HepG2 (cell line): ENCODE results near the gene VPS4A. TPM values are rescaled to one million over a fixed set of nuclear protein-coding genes. Genes with fewer than 3 reads are reported as not detected.

ENCODE experiments used
- ATRX ChIP-seq: sonication (generic); formaldehyde crosslinking; IDR thresholded peaks from 2 replicates; pipeline ENCODE4 v1.4.0; 2020; ENCODE audit warnings: missing genetic modification reagents, borderline replicate concordance
- BORCS8-MEF2B ChIP-seq: sonication (generic); formaldehyde crosslinking; IDR thresholded peaks from 2 replicates; pipeline ENCODE4 v1.8.0; 2022; ENCODE audit warnings: mild to moderate bottlenecking, missing genetic modification reagents
- ESRRA ChIP-seq: sonication (generic); formaldehyde crosslinking; IDR thresholded peaks from 2 replicates; pipeline ENCODE4 v1.5.1; 2020; ENCODE audit warnings: mild to moderate bottlenecking, low read depth, missing genetic modification reagents
- HIVEP1 ChIP-seq: sonication (generic); formaldehyde crosslinking; IDR thresholded peaks from 2 replicates; pipeline ENCODE4 v1.4.0; 2020; ENCODE audit warnings: mild to moderate bottlenecking, missing genetic modification reagents
- HNRNPK ChIP-seq: fragments of 200-400 bp; formaldehyde crosslinking; IDR thresholded peaks from 2 replicates; pipeline ENCODE4 v1.6.1; 2018; ENCODE audit warnings: low read length, low read depth, moderate library complexity, mild to moderate bottlenecking; ENCODE audit not compliant: poor library complexity, severe bottlenecking
- KDM6A ChIP-seq: IDR thresholded peaks from 2 replicates; pipeline ENCODE4 v1.6.1; 2016; ENCODE audit warnings: low read depth
- KLF15 ChIP-seq: sonication (generic); formaldehyde crosslinking; IDR thresholded peaks from 2 replicates; pipeline ENCODE4 v1.8.1; 2023; ENCODE audit warnings: borderline replicate concordance, mild to moderate bottlenecking, inconsistent platforms, missing genetic modification reagents, mixed read lengths
- POLR2AphosphoS2 ChIP-seq: IDR thresholded peaks from 2 replicates; pipeline ENCODE4 v1.6.1; 2011; ENCODE audit warnings: low read depth, low read length, improper control_type of control experiment
- REL ChIP-seq: sonication (generic); formaldehyde crosslinking; conservative IDR thresholded peaks from 2 replicates; pipeline ENCODE4 v1.8.0; 2022; ENCODE audit warnings: mild to moderate bottlenecking, missing genetic modification reagents, moderate library complexity
- REPIN1 ChIP-seq: sonication (generic); formaldehyde crosslinking; IDR thresholded peaks from 2 replicates; pipeline ENCODE4 v1.8.0; 2022; ENCODE audit warnings: missing genetic modification reagents, low read depth, mild to moderate bottlenecking, borderline replicate concordance
- TARDBP ChIP-seq: sonication (generic); formaldehyde crosslinking; IDR thresholded peaks from 2 replicates; pipeline ENCODE4 v1.8.0; 2022; ENCODE audit warnings: mild to moderate bottlenecking, missing genetic modification reagents
- TBL1XR1 ChIP-seq: fragments of 150-350 bp; IDR thresholded peaks from 2 replicates; pipeline ENCODE4 v1.6.1; 2014; ENCODE audit warnings: borderline replicate concordance, low read length; ENCODE audit not compliant: partially characterized antibody
- TCF12 ChIP-seq, 2 experiments: fragments of 450-650 bp in 1 of 2; sonication (generic) in 1 of 2; formaldehyde crosslinking in 1 of 2; IDR thresholded peaks; 2 replicates each; pipeline versions ENCODE4 v1.6.1 to v1.8.0; 2017 to 2022; ENCODE audit warnings: antibody characterized with exemption in 1 of 2, mild to moderate bottlenecking in 1 of 2, missing genetic modification reagents in 1 of 2, moderate library complexity in 1 of 2
- ZBTB8A ChIP-seq: sonication (generic); formaldehyde crosslinking; IDR thresholded peaks from 2 replicates; pipeline ENCODE4 v1.4.0; 2020; ENCODE audit warnings: mild to moderate bottlenecking, low read depth, missing genetic modification reagents, borderline replicate concordance
- ZEB1 ChIP-seq: IDR thresholded peaks from 2 replicates; pipeline ENCODE4 v1.6.1; 2012; ENCODE audit warnings: mild to moderate bottlenecking, low read depth, inconsistent platforms; ENCODE audit not compliant: insufficient replicate concordance
- ZNF101 ChIP-seq: sonication (generic); formaldehyde crosslinking; IDR thresholded peaks from 2 replicates; pipeline ENCODE4 v1.4.0; 2020; ENCODE audit warnings: mild to moderate bottlenecking, low read depth, missing genetic modification reagents, borderline replicate concordance
- ZNF234 ChIP-seq: sonication (generic); formaldehyde crosslinking; conservative IDR thresholded peaks from 2 replicates; pipeline ENCODE4 v1.5.1; 2020; ENCODE audit warnings: mild to moderate bottlenecking, missing genetic modification reagents
- ZNF274 ChIP-seq: sonication (generic); formaldehyde crosslinking; IDR thresholded peaks from 2 replicates; pipeline ENCODE4 v1.5.1; 2020; ENCODE audit warnings: mild to moderate bottlenecking, missing genetic modification reagents
- ZNF335 ChIP-seq: sonication (generic); formaldehyde crosslinking; IDR thresholded peaks from 2 replicates; pipeline ENCODE4 v1.4.0; 2020; ENCODE audit warnings: missing genetic modification reagents
- polyA plus RNA-seq, 8 experiments: library from polyadenylated mRNA; depleted of rRNA in 3 of 8; stranded (reverse) in 7 of 8; unstranded in 1 of 8; fragments of >200 nt; fragmentation: Illumina TruSeq in 4 of 8; extraction: Trizol in 4 of 8; gene quantifications; 2 replicates each; pipeline versions ENCODE4 v1.2.1 to v1.2.3, GENCODE V29; 2011 to 2016; ENCODE audit warnings: low read depth in 4 of 8, missing spikeins in 1 of 8, mixed read lengths in 1 of 8; ENCODE audit not compliant: insufficient read depth in 1 of 8
- total RNA-seq, 5 experiments: library from RNA; depleted of rRNA; stranded (reverse); fragments of >200 nt; fragmentation: Illumina TruSeq; extraction: Trizol; gene quantifications; 2 replicates each; pipeline ENCODE4 v1.2.3, GENCODE V29; 2016; ENCODE audit warnings: low read depth in 1 of 5
- TF ChIP-seq, protein P1 (sequence below): sonication (generic); formaldehyde crosslinking; IDR thresholded peaks from 2 replicates; pipeline ENCODE4 v1.5.0; 2020; ENCODE audit warnings: mild to moderate bottlenecking, missing genetic modification reagents, borderline replicate concordance
- TF ChIP-seq, protein P2 (sequence below): sonication (generic); formaldehyde crosslinking; IDR thresholded peaks from 2 replicates; pipeline ENCODE4 v1.9.0; 2021; ENCODE audit warnings: mild to moderate bottlenecking, missing genetic modification reagents

The VPS4A gene
- total and polyA plus RNA-seq, 2 of the 13 experiments (the other 11 are each of a cell fraction or from before 2014, with no cell fraction given), result 13.2 to 27.9 TPM

DNA sequence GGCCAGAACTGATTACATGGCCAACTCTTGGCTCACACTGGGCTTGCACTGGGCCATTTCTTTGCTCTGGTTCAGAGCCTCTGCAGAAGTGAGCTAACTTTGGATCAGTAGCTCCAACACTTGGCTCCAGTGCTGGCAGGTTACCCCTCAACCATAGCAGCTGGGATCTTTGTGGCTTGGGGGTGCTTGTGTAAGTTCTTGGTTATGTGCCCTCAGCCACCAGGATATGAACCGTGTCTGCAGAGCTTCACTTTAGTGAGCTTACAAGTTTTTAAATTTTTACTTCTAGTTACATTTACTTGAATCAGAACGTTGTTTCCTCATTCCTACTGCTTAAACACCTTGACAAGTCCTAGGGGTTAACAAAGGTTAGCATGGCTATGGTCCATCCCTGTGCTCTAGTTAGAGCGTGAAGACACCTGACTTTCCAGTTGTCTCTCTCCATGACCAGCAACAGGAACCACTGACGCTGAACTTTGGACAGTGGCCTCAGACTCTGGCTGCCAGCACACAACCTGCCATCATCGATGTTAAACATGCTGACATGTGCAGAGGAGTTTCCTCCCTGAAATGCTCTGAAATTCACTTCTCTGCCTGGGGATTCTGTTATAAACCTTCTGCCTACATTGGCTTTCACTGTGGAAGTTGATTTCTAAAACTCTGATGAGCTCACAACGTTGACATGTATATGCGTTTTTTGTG, 15.2 kb downstream of the VPS4A start (continued):
- no peak for TF ChIP-seq HNRNPK
- no peak for TF ChIP-seq ZNF335 (CRISPR knock-in tag)
- TF ChIP-seq TARDBP (CRISPR knock-in tag), result peak; percentile 33; the same call in 1 of the 2 replicates
- TF ChIP-seq TBL1XR1, result no peak
- TF ChIP-seq ZNF101 (CRISPR knock-in tag), result no peak
- no peak for TF ChIP-seq ZBTB8A
- TF ChIP-seq POLR2AphosphoS2, result no peak
- TF ChIP-seq KDM6A (CRISPR knock-in tag), result peak; percentile 77
- peak; percentile 69 for TF ChIP-seq ZNF274
- TF ChIP-seq REL (CRISPR knock-in tag), result no peak
- no peak for TF ChIP-seq ZNF234 (CRISPR knock-in tag)
- TF ChIP-seq, protein P1, sequence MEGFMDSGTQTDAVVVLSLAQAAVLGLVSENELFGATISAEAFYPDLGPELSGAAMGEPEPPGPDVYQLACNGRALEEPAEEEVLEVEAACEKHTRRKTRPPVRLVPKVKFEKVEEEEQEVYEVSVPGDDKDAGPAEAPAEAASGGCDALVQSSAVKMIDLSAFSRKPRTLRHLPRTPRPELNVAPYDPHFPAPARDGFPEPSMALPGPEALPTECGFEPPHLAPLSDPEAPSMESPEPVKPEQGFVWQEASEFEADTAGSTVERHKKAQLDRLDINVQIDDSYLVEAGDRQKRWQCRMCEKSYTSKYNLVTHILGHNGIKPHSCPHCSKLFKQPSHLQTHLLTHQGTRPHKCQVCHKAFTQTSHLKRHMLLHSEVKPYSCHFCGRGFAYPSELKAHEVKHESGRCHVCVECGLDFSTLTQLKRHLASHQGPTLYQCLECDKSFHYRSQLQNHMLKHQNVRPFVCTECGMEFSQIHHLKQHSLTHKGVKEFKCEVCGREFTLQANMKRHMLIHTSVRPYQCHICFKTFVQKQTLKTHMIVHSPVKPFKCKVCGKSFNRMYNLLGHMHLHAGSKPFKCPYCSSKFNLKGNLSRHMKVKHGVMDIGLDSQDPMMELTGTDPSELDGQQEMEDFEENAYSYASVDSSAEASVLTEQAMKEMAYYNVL (CRISPR knock-in tag), result peak; percentile 59; the same call in 1 of the 2 replicates
- TF ChIP-seq TCF12 (IDR thresholded peaks at IDR 0.05), result no peak
- TF ChIP-seq TCF12 (CRISPR knock-in tag; IDR thresholded peaks at IDR 0.05), result no peak
- TF ChIP-seq HIVEP1 (CRISPR knock-in tag), result 0 out of 2 replicates have a peak, but pooled peaks have one; percentile 23
- TF ChIP-seq ATRX, result no peak
- peak; percentile 10 for TF ChIP-seq ZEB1
- peak; percentile 75; the same call in 1 of the 2 replicates for TF ChIP-seq BORCS8-MEF2B
- TF ChIP-seq ESRRA (CRISPR knock-in tag), result peak; percentile 85; the same call in 1 of the 2 replicates
- TF ChIP-seq KLF15 (CRISPR knock-in tag), result no peak
- peak; percentile 69; the same call in 1 of the 2 replicates for TF ChIP-seq REPIN1 (CRISPR knock-in tag)
- TF ChIP-seq, protein P2, sequence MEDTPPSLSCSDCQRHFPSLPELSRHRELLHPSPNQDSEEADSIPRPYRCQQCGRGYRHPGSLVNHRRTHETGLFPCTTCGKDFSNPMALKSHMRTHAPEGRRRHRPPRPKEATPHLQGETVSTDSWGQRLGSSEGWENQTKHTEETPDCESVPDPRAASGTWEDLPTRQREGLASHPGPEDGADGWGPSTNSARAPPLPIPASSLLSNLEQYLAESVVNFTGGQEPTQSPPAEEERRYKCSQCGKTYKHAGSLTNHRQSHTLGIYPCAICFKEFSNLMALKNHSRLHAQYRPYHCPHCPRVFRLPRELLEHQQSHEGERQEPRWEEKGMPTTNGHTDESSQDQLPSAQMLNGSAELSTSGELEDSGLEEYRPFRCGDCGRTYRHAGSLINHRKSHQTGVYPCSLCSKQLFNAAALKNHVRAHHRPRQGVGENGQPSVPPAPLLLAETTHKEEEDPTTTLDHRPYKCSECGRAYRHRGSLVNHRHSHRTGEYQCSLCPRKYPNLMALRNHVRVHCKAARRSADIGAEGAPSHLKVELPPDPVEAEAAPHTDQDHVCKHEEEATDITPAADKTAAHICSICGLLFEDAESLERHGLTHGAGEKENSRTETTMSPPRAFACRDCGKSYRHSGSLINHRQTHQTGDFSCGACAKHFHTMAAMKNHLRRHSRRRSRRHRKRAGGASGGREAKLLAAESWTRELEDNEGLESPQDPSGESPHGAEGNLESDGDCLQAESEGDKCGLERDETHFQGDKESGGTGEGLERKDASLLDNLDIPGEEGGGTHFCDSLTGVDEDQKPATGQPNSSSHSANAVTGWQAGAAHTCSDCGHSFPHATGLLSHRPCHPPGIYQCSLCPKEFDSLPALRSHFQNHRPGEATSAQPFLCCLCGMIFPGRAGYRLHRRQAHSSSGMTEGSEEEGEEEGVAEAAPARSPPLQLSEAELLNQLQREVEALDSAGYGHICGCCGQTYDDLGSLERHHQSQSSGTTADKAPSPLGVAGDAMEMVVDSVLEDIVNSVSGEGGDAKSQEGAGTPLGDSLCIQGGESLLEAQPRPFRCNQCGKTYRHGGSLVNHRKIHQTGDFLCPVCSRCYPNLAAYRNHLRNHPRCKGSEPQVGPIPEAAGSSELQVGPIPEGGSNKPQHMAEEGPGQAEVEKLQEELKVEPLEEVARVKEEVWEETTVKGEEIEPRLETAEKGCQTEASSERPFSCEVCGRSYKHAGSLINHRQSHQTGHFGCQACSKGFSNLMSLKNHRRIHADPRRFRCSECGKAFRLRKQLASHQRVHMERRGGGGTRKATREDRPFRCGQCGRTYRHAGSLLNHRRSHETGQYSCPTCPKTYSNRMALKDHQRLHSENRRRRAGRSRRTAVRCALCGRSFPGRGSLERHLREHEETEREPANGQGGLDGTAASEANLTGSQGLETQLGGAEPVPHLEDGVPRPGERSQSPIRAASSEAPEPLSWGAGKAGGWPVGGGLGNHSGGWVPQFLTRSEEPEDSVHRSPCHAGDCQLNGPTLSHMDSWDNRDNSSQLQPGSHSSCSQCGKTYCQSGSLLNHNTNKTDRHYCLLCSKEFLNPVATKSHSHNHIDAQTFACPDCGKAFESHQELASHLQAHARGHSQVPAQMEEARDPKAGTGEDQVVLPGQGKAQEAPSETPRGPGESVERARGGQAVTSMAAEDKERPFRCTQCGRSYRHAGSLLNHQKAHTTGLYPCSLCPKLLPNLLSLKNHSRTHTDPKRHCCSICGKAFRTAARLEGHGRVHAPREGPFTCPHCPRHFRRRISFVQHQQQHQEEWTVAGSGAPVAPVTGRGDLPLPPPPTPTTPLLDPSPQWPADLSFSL (CRISPR knock-in tag), result peak; percentile 44; the same call in 1 of the 2 replicates
